Sciatic nerve (tissue), 1 donor: ENCODE data around the gene TIMM8B. TPM values are rescaled to one million over a fixed set of nuclear protein-coding genes. Genes with fewer than 3 reads are reported as not detected.

Experiments used
- total RNA-seq: library from RNA; stranded (reverse); fragmentation: NEBNext Ultra II Directional; extraction: Animal tissue kit (Norgen Biotek cat#: 25700); gene quantifications from one replicate; pipeline ENCODE4 v1.2.1, GENCODE V29; 2021
- donor health status: DM: no; HTN: no; CAD: no.

The TIMM8B gene
- total RNA-seq, 1 donor from 2014 or later, result 30.8 TPM

Other genes starting within 250 kb of the TIMM8B start
- 27.6 TPM for gene ALG9, start 215.2 kb downstream of the TIMM8B start, total RNA-seq
- 1.7 TPM for gene FDXACB1, start 207.6 kb downstream of the TIMM8B start, total RNA-seq
- 18.8 TPM for gene CFAP68, start 207.2 kb downstream of the TIMM8B start, total RNA-seq
- gene CRYAB, start 175.0 kb downstream of the TIMM8B start, total RNA-seq, result 1,238 TPM
- 14.4 TPM for gene HSPB2, start 174.0 kb downstream of the TIMM8B start, total RNA-seq
- gene C11orf52, start 167.8 kb downstream of the TIMM8B start, total RNA-seq, result not detected
- 45.2 TPM for gene DIXDC1, start 149.4 kb downstream of the TIMM8B start, total RNA-seq
- 19.4 TPM for gene DLAT, start 61.3 kb downstream of the TIMM8B start, total RNA-seq
- gene PIH1D2, start 12.7 kb downstream of the TIMM8B start, total RNA-seq, result 1.8 TPM
- 18.1 TPM for gene NKAPD1, start 12.5 kb downstream of the TIMM8B start, total RNA-seq
- gene SDHD, start 117 bp upstream of the TIMM8B start, total RNA-seq, result 75.5 TPM
- gene IL18, start 77.3 kb upstream of the TIMM8B start, total RNA-seq, result 20.3 TPM
- 0.58 TPM for gene TEX12, start 80.6 kb upstream of the TIMM8B start, total RNA-seq
- 15.6 TPM for gene BCO2, start 88.8 kb upstream of the TIMM8B start, total RNA-seq
- gene PTS, start 139.7 kb upstream of the TIMM8B start, total RNA-seq, result 39.5 TPM
- gene PLET1, start 174.1 kb upstream of the TIMM8B start, total RNA-seq, result not detected